Activated naive CD8-positive, alpha-beta T cell treated with anti-CD3 and anti-CD28 coated beads for 36 hours (primary cell): ENCODE results near the gene ACOT13. TPM values are rescaled to one million over a fixed set of nuclear protein-coding genes. Genes with fewer than 3 reads are reported as not detected.
"Not testable (repeated sequence)": the region's sequence is repeated elsewhere in the genome, so short reads cannot be mapped to it uniquely, and the experiment has no call there.

Experiments used
- DNase-seq: peaks from one replicate; pipeline ENCODE4 v3.0.0; 2021
- H3K27ac Mint-ChIP-seq: one replicate; pipeline ENCODE4 v1.8.0; 2022; ENCODE audit warnings: mild to moderate bottlenecking, moderate library complexity, mixed read lengths
- H3K27me3 Mint-ChIP-seq: one replicate; pipeline ENCODE4 v1.8.0; 2022; ENCODE audit warnings: mild to moderate bottlenecking, mixed read lengths
- H3K36me3 Mint-ChIP-seq: one replicate; pipeline ENCODE4 v1.8.0; 2021; ENCODE audit warnings: mild to moderate bottlenecking, mixed read lengths
- H3K4me1 Mint-ChIP-seq: one replicate; pipeline ENCODE4 v1.8.0; 2021; ENCODE audit warnings: mixed read lengths
- H3K4me3 Mint-ChIP-seq: one replicate; pipeline ENCODE4 v1.8.0; 2022; ENCODE audit warnings: mild to moderate bottlenecking, moderate library complexity, mixed read lengths
- H3K9me3 Mint-ChIP-seq: one replicate; pipeline ENCODE4 v1.8.0; 2022; ENCODE audit warnings: mixed read lengths
- total RNA-seq, 2 experiments: library from RNA; stranded (reverse); gene quantifications; one replicate each; pipeline ENCODE4 v1.2.3, GENCODE V29; 2021

The ACOT13 gene
- total RNA-seq, 2 experiments from 2014 or later: 22.9 to 24.2 TPM

DNA sequence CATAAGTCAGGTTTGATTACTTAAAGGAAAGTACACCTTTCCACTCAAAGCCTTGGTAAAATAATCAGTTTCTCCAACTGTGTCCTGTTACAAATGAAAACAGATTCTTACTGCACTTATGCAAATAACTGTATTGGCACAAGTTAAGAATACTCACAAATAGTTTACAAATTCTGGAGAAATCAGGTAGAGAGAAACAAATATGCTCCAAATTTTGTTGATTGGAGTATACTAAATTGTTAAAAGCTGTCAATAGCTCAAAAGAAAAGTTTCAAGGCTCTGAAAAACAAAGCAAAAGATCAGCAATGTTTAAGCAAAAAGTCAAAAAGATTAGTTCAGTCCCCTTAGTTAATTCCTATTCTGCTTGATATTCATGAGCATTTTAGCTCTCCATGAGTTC, 3.6 kb downstream of the ACOT13 start:
- not testable (repeated sequence) for H3K4me3 Mint-ChIP-seq, H3K27ac Mint-ChIP-seq, DNase-seq, H3K27me3 Mint-ChIP-seq
- Mint-ChIP-seq H3K4me1 (peaks cover 20% of the 10 kb centered on the region), H3K36me3 (peaks cover 53% of the 10 kb centered on the region), H3K9me3 (peaks cover 27% of the 10 kb centered on the region)

DNA sequence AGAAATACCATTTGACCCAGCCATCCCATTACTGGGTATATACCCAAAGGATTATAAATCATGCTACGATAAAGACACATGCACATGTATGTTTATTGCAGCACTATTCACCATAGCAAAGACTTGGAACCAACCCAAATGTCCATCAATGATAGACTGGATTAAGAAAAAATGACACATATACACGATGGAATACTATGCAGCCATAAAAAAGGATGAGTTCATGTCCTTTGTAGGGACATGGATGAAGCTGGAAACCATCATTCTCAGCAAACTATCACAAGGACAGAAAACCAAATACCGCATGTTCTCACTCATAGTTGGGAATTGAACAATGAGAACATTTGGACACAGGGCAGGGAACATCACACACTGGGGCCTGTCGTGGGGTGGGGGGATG, 4.2 kb downstream of the ACOT13 start:
- H3K27ac Mint-ChIP-seq, DNase-seq, H3K27me3 Mint-ChIP-seq, H3K4me3 Mint-ChIP-seq: not testable (repeated sequence)
- Mint-ChIP-seq H3K9me3 (peaks cover 27% of the 10 kb centered on the region), H3K36me3 (peaks cover 55% of the 10 kb centered on the region), H3K4me1 (peaks cover 17% of the 10 kb centered on the region)

DNA sequence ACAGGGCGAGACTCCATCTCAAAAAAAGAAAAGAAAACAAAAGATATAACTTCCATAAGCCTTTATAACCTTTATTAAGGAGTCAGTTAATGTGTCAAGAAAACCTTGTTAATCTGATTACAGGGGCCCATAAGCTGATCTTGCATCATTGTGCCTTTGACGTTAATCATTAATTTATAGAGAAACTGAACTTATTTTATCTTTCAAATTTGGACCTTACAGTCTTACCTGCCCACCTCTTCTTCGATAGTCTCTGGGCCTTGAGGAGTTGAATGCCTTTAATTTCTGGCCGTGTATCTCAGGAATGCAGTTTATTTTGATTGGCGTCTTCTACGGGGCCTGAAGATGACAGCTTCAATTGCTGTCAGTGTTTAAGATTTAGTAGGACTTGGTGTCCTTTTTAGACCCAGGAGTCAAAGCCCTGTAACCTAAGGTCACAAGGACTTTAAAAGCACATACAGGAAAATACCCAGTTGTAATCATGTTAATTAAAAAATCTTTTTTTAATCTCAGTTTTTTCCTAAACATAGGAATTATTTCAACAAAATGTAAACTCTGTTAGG, 5.8 kb downstream of the ACOT13 start:
- H3K4me3 Mint-ChIP-seq: no peak overlapping the region
- H3K27me3 Mint-ChIP-seq: no peaks in the 10 kb centered on the region
- H3K36me3 Mint-ChIP-seq: peaks cover 45% of the 10 kb centered on the region
- peaks cover 27% of the 10 kb centered on the region for H3K9me3 Mint-ChIP-seq
- no peak for DNase-seq
- H3K27ac Mint-ChIP-seq: no peak overlapping the region
- H3K4me1 Mint-ChIP-seq: peaks cover 9% of the 10 kb centered on the region

DNA sequence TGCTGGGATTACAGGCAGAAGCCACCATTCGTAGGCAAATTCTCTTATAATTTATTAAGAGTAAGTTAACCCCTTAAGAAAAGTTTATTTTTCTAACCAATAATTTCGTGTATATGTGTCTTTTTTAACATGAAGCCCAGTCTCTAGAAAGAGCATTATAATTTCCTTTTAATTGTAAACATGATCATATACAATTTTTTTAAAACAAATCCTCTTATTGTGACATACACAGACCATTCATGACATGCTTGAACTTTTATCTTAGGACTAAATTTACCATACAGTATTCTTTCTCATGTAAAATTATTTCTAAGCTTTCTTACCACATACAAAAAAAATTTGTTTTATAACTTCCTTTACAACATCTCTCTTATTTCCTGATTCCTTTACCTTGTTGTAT, 6.7 kb downstream of the ACOT13 start:
- H3K4me1 Mint-ChIP-seq: peaks cover 5% of the 10 kb centered on the region
- DNase-seq: no peak
- no peaks in the 10 kb centered on the region for H3K27me3 Mint-ChIP-seq
- peaks cover 27% of the 10 kb centered on the region for H3K9me3 Mint-ChIP-seq
- peaks cover 43% of the 10 kb centered on the region for H3K36me3 Mint-ChIP-seq
- H3K27ac Mint-ChIP-seq: no peak overlapping the region
- H3K4me3 Mint-ChIP-seq: no peak overlapping the region

DNA sequence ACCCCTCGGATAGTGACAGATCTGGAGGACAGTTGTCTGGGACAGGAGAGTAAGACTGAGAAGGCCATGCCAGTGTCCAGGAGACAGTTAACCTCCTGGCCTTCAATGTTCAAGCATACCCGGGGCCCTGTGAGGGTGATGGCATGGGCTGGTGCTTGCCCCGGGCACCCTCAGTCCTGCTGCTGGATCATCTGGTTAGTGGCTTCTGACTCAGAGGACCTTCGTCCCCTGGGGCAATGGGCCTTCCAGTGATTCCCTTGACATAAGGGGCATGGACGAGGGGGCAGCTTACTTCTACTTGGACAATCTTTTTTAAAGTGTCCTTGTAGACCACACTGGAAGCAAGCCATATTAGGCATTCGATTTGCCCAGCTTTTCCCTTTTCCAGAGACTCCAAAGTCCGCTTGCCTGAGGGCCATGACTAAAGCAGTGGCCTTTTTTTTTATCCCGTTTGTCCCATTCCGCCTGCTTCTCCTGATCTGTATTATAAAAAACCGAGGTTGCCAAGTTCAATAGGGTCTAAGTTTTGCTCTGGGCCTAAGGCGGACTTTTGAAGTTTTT, 12.0 kb downstream of the ACOT13 start:
- H3K27ac Mint-ChIP-seq, H3K27me3 Mint-ChIP-seq, H3K4me3 Mint-ChIP-seq: not testable (repeated sequence)

DNA sequence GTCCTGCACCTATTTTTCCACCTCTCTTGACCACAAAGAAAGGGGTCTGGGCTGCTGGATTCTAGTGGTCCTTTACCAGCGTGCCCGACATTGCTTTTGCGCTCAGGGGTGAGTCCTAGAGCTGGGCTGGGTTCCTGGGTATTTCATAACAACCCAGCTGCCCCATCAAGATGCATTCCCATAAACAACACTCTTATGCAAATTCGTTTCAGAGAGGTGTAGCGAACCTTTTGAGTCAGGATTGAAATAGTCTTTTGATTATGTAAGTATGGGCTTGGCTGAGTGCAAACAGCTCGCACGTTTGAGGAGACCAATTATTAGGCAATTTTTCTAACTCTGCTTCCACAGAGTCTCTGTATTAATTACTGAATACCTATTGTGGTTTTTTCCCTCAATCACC, 13.7 kb downstream of the ACOT13 start:
- DNase-seq: no peak
- Mint-ChIP-seq H3K4me1 (peaks cover 6% of the 10 kb centered on the region), H3K4me3 (no peak overlapping the region), H3K27me3 (no peaks in the 10 kb centered on the region), H3K9me3 (no peaks in the 10 kb centered on the region), H3K27ac (no peak overlapping the region), H3K36me3 (peaks cover 5% of the 10 kb centered on the region)

More for the DNA sequence above, 12.0 kb downstream of the ACOT13 start:
- peaks cover 20% of the 10 kb centered on the region for H3K36me3 Mint-ChIP-seq
- not testable (repeated sequence) for H3K4me1 Mint-ChIP-seq, H3K9me3 Mint-ChIP-seq, DNase-seq

DNA sequence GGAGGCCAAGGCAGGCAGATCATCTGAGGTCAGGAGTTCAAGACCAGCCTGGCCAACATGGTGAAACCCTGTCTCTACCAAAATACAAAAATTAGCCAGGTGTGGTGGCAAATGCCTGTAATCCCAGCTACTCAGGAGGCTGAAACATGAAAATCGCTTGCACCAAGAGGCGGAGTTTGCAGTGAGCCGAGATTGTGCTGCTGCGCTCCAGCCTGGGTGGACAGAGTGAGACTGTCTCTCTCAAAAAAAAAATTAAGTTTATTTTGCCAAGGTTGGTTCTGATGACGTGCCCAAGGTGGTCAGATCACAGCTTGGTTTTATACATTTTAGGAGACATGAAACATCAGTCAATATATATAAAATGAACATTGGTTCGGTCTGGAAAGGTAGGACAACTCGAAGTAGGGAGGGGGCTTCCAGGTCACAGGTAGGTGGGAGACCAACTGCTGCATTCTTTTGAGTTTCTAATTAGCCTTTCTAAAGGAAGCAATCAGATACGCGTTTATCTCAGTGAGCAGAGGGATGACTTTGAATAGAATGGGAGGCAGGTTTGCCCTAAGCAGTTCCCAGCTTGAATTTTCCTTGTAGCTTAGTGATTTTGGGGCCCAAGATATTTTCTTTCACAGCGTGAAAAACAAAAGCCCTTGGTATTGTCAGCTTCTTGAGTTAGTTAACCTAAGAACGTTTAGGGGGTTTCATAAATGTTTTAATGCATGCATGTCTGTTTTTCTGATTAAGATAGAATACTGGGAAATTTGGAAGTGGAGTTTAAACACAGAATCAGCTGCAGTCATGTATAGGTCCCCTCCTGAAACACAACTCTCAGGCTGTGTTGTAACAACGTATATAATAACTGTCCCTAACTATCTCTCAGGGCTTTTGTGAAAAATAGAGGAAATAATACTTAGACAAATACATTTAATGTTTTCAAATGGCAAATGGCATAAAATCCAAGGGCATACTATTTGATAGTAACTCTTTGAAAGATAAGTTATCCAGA, 16.7 kb downstream of the ACOT13 start:
- H3K4me3 Mint-ChIP-seq: no peak overlapping the region
- peaks cover 8% of the 10 kb centered on the region for H3K36me3 Mint-ChIP-seq
- H3K9me3 Mint-ChIP-seq: no peaks in the 10 kb centered on the region
- no peaks in the 10 kb centered on the region for H3K27me3 Mint-ChIP-seq
- DNase-seq: no peak
- peaks cover 6% of the 10 kb centered on the region for H3K4me1 Mint-ChIP-seq
- H3K27ac Mint-ChIP-seq: no peak overlapping the region

DNA sequence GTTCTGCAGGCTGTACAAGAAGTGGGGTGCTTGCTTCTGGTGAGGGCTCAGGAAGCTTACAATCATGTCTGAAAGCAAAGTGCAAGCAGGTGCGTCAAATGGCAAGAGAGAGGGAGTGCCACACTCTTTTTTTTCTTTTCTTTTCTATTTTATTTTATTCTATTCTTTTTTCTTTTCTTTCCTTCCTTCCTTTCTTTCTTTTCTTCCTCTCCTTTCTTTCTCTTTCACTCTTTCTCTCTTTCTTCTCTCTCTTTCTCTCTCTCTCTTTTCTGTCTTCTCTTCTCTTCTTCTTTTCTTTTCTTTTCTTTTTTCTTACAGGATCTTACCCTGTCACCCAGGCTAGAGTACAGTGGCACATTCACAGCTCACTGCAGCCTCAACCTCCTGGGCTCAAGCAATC, 19.5 kb downstream of the ACOT13 start:
- H3K4me3 Mint-ChIP-seq: no peak overlapping the region

DNA sequence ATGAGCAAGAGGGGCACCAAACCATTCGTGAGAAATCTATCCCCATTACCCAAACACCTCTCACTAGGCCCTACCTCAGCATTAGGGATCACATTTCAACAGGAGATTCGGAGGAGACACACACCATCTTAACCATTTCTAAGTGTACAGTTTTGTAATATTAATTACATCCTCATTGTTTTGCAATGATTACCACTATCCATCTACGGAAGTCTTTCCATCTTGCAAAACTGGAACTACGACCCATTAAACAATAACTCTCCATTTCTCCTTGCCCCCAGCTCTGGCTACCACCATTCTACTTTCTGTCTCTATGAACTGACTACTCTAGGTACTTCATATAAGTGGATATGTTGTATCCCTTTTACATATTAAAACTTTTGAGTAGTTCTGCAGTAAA, 20.1 kb downstream of the ACOT13 start:
- H3K36me3 Mint-ChIP-seq: peaks cover 8% of the 10 kb centered on the region

More for the DNA sequence above, 19.5 kb downstream of the ACOT13 start:
- DNase-seq: no peak
- H3K9me3 Mint-ChIP-seq: no peaks in the 10 kb centered on the region
- no peaks in the 10 kb centered on the region for H3K27me3 Mint-ChIP-seq
- H3K36me3 Mint-ChIP-seq: peaks cover 8% of the 10 kb centered on the region
- no peak overlapping the region for H3K27ac Mint-ChIP-seq
- H3K4me1 Mint-ChIP-seq: peaks cover 6% of the 10 kb centered on the region

DNA sequence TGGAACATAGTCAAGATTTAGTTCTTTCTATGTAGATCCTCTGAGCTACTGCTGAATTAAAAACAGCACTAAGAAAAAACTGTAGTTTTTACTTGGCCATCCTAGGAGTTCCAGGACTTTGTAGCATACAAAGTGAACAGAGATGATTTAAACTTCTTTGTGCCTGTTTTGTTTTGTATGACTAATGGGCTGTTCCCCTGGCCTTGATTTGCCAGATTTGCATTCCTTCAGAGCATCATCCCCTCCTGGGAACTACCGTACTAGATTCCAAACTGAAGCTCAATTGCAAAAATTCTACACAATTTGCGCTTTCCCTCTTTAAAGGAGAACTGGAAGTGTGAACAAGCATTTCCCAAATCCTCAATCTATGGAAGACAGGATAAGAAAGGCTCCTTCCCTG, 23.1 kb downstream of the ACOT13 start:
- no peak for DNase-seq
- Mint-ChIP-seq H3K9me3 (no peaks in the 10 kb centered on the region), H3K36me3 (peaks cover 4% of the 10 kb centered on the region), H3K4me3 (no peak overlapping the region), H3K27ac (no peak overlapping the region), H3K27me3 (no peaks in the 10 kb centered on the region), H3K4me1 (peaks cover 15% of the 10 kb centered on the region)

More for the DNA sequence above, 20.1 kb downstream of the ACOT13 start:
- no peak overlapping the region for H3K27ac Mint-ChIP-seq
- no peaks in the 10 kb centered on the region for H3K27me3 Mint-ChIP-seq
- H3K4me3 Mint-ChIP-seq: no peak overlapping the region
- DNase-seq: no peak
- no peaks in the 10 kb centered on the region for H3K9me3 Mint-ChIP-seq
- H3K4me1 Mint-ChIP-seq: peaks cover 11% of the 10 kb centered on the region

DNA sequence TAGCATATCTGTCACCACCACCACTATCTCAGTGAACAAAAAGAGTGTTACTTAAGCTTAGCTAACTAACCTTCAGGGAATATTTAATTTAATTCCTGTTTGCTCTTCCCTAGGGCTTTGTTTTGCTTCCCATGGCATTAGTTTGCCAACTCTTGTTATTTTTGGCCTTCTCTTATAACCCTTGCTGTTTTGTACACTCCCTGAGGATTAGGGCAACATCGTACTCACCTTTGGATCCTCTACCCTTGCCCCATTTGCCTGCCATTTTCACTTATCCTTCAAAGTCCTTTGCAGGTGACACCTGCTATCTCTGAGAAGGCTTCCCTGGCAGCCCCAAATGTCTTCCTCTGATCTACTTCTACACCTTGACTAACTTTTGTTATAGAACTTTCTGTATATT, 23.7 kb downstream of the ACOT13 start:
- DNase-seq: no peak
- H3K4me1 Mint-ChIP-seq: peaks cover 17% of the 10 kb centered on the region
- H3K4me3 Mint-ChIP-seq: no peak overlapping the region
- H3K36me3 Mint-ChIP-seq: peaks cover 4% of the 10 kb centered on the region
- no peak overlapping the region for H3K27ac Mint-ChIP-seq
- H3K27me3 Mint-ChIP-seq: no peaks in the 10 kb centered on the region
- H3K9me3 Mint-ChIP-seq: no peaks in the 10 kb centered on the region

DNA sequence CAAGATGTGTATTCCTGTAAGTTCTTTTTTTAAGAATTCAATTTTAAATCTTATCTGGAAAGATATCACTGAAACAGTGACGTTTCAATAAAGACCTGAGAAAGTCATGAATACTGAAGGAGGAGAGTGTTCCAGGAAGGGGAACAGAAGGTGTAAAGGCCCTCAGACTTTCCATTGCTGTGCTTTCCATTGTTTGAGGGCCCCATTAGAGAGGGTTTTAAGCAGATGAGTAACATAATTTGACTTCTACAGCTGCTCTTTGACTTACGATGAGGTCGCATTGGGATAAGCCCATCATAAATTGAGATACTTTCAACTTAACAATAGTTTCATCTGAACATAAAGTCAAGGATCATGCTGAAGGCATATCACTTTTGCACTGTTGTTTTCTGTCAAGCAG, 24.7 kb downstream of the ACOT13 start:
- DNase-seq: no peak
- H3K4me1 Mint-ChIP-seq: peaks cover 24% of the 10 kb centered on the region
- H3K9me3 Mint-ChIP-seq: no peaks in the 10 kb centered on the region

DNA sequence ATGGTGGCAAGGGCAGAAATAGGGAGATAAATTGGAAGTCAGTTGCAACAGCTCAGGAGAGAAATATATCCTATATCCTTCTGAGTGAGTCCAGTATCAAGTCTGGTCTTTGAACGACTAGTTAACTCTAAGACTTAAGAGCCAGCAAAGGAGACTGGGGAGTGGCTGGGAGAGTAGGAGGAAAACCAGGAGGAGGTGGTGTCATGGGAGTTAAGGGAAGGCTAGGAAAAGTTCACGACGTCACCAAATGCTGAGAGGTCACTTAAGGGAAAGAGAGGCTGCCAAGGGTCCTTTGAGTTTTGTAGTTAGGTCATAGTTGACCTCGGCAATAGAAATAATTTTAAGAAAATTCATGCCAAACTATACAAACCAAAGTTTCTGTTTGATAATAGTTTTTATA, 25.1 kb downstream of the ACOT13 start:
- no peak overlapping the region for H3K27ac Mint-ChIP-seq
- H3K36me3 Mint-ChIP-seq: peaks cover 4% of the 10 kb centered on the region
- peaks cover 24% of the 10 kb centered on the region for H3K4me1 Mint-ChIP-seq
- H3K4me3 Mint-ChIP-seq: no peak overlapping the region
- H3K9me3 Mint-ChIP-seq: no peaks in the 10 kb centered on the region
- no peak for DNase-seq
- H3K27me3 Mint-ChIP-seq: no peaks in the 10 kb centered on the region

More for the DNA sequence above, 24.7 kb downstream of the ACOT13 start:
- no peaks in the 10 kb centered on the region for H3K27me3 Mint-ChIP-seq
- peaks cover 4% of the 10 kb centered on the region for H3K36me3 Mint-ChIP-seq
- H3K4me3 Mint-ChIP-seq: no peak overlapping the region
- H3K27ac Mint-ChIP-seq: peak overlapping the region; percentile 28

DNA sequence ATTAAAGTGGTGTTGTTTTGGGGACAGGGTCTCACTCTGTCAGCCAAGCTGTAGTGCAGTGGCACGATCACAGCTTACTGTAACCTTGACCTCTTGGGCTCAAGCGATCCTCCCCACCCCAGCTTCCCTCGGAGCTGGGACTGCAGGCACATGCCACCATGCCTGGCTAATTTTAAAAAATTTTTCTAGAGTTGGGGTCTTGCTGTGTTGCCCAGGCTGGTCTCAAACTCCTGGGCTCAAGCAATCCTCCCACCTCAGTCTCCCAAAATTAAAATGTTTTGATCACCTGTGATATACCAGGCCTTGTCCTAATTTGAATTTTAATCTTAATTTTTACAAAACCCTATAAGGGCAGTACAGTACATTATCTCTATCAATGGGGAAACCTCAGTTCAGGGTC, 25.5 kb downstream of the ACOT13 start:
- Mint-ChIP-seq H3K27ac (no peak overlapping the region), H3K27me3 (no peaks in the 10 kb centered on the region), H3K4me1 (peaks cover 24% of the 10 kb centered on the region), H3K4me3 (no peak overlapping the region), H3K9me3 (no peaks in the 10 kb centered on the region), H3K36me3 (peaks cover under 1% of the 10 kb centered on the region)
- no peak for DNase-seq

DNA sequence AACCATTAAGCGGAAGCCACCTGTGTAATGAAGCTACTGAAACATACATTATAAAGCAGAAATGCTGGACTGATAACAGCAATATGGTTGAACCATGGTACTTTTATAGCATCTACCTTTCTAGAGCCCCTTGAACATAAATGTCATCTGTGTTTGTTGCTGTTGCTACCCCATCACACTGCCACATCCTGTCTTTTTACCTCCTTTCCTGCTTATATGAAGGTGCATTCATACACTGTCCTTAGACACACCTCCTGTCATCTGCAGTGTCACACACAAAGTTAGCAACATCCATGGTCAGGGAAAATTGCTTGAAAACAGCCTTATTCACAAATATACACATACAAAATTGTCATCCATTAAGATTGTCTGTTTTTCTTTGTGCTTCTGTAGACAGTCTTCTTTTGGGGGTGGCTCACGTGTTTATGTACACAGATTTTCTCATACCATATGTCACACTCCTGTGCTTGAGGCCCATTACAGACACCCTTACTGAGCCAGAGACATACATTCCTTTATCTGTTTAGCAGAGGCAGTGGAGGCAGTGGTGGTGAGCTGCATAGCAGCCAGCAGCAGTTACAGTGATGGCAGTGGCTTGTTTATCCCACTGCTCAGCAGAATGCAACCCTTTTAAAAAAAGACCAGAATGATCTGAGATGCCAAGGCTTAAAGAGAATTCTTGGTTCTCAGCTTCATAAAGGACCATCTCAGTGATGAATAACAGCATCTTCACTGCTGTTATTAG, 26.1 kb downstream of the ACOT13 start:
- Mint-ChIP-seq H3K4me1 (peaks cover 24% of the 10 kb centered on the region), H3K27me3 (no peaks in the 10 kb centered on the region), H3K9me3 (no peaks in the 10 kb centered on the region), H3K36me3 (no peaks in the 10 kb centered on the region), H3K27ac (no peak overlapping the region), H3K4me3 (no peak overlapping the region)
- DNase-seq: no peak
